CMK (cell line): ENCODE measurements around the gene RIMBP2.

Experiments used
- DNase-seq: peaks from one replicate; pipeline ENCODE4 v3.0.0-alpha.2; 2010; ENCODE audit warnings: low read depth

RIMBP2 gene

GRCh38 chr12:130537655-130538054 is 178.4 kb downstream of the RIMBP2 start:
- no peak for DNase-seq

GRCh38 chr12:130537051-130537450 is 179.0 kb downstream of the RIMBP2 start:
- DNase-seq = no peak

GRCh38 chr12:130530429-130530828 is 185.7 kb downstream of the RIMBP2 start:
- DNase-seq = no peak

GRCh38 chr12:130529781-130530180 is 186.3 kb downstream of the RIMBP2 start:
- no peak for DNase-seq

- no peak for DNase-seq
Measured at GRCh38 chr12:130527239-130527638, 188.9 kb downstream of the RIMBP2 start.

- DNase-seq = peak; percentile 15
Measured at GRCh38 chr12:130526813-130527212, 189.3 kb downstream of the RIMBP2 start.

- DNase-seq = no peak
Measured at GRCh38 chr12:130525384-130526172, 190.5 kb downstream of the RIMBP2 start.

GRCh38 chr12:130524759-130525158 is 191.3 kb downstream of the RIMBP2 start:
- no peak for DNase-seq

- no peak for DNase-seq
Measured at GRCh38 chr12:130523863-130524614, 192.1 kb downstream of the RIMBP2 start.

GRCh38 chr12:130523208-130523607 is 192.9 kb downstream of the RIMBP2 start:
- no peak for DNase-seq

GRCh38 chr12:130522244-130522834 is 193.8 kb downstream of the RIMBP2 start:
- DNase-seq = no peak

- no peak for DNase-seq
Measured at GRCh38 chr12:130521375-130522124, 194.5 kb downstream of the RIMBP2 start.

GRCh38 chr12:130520784-130521183 is 195.3 kb downstream of the RIMBP2 start:
- no peak for DNase-seq

- DNase-seq = no peak
Measured at GRCh38 chr12:130517588-130517987, 198.5 kb downstream of the RIMBP2 start.

- DNase-seq = no peak
Measured at GRCh38 chr12:130514149-130514551, 201.9 kb downstream of the RIMBP2 start.

- DNase-seq = no peak
Measured at GRCh38 chr12:130513556-130513955, 202.5 kb downstream of the RIMBP2 start.

GRCh38 chr12:130511285-130511684 is 204.8 kb downstream of the RIMBP2 start:
- no peak for DNase-seq

GRCh38 chr12:130509454-130509853 is 206.6 kb downstream of the RIMBP2 start:
- DNase-seq = no peak

- no peak for DNase-seq
Measured at GRCh38 chr12:130508847-130509246, 207.3 kb downstream of the RIMBP2 start.

GRCh38 chr12:130508318-130508717 is 207.8 kb downstream of the RIMBP2 start:
- no peak for DNase-seq

GRCh38 chr12:130506844-130507243 is 209.3 kb downstream of the RIMBP2 start:
- no peak for DNase-seq

GRCh38 chr12:130504840-130505175 is 211.3 kb downstream of the RIMBP2 start:
- DNase-seq = no peak
